Right lobe of liver (tissue), 4 donors: ENCODE measurements around the gene LRP5.

Source experiments
- CTCF ChIP-seq, 4 donors: fragments of 200-600 bp in 3 of 4; fragments of 450-650 bp in 1 of 4; IDR thresholded peaks; one replicate each; pipeline versions ENCODE4 v1.5.1 to v1.8.0; 2016 to 2022; ENCODE audit warnings: antibody characterized with exemption in 4 of 4, mild to moderate bottlenecking in 2 of 4
- POLR2A ChIP-seq: fragments of 450-650 bp; IDR thresholded peaks from one replicate; pipeline ENCODE4 v1.6.1; 2017; ENCODE audit warnings: antibody characterized with exemption, mild to moderate bottlenecking
- donor health status: DM: no; HTN: no; CAD: no.
- donor health status: DM: no; HTN: no; CAD: no.
- donor health status: DM: no; HTN: yes; CAD: no.

- peak; percentile 91 to 97 (median 92) for TF ChIP-seq CTCF (IDR thresholded peaks at IDR 0.05)
- no peak for TF ChIP-seq POLR2A
Measured at GRCh38 chr11:68447015-68447801, 134.8 kb downstream of the LRP5 start.
